Measurements from ENCODE around the gene P2RX6.
"Not testable (repeated sequence)": the region's sequence is repeated elsewhere in the genome, so short reads cannot be mapped to it uniquely, and the experiment has no call there.

Gene P2RX6

GRCh38 chr22:20967697-20968211 lies 47.2 kb upstream of the P2RX6 start:
- ATAC-seq (ENCODE audit: insufficient read depth, low read depth): no peak
- Histone ChIP-seq H4K20me1 (ENCODE audit: insufficient read depth, low read length) (peaks cover 14% of the 10 kb centered on the region), H3K4me1 (ENCODE audit: insufficient read depth, low read length) (no peaks in the 10 kb centered on the region), H3K27me3 (ENCODE audit: insufficient read depth, low read length, poor library complexity) (peaks cover 34% of the 10 kb centered on the region), H3K36me3 (ENCODE audit: insufficient read depth, low read length) (no peaks in the 10 kb centered on the region), H3K4me3 (ENCODE audit: low read depth in 1 of 2, low read length in 2 of 2) (no peak overlapping the region), H3K9ac (ENCODE audit: low read depth, low read length) (no peak overlapping the region), H3K27ac (ENCODE audit: low read length) (no peak overlapping the region), H3K79me2 (ENCODE audit: insufficient read depth, low read length) (no peaks in the 10 kb centered on the region), H2AFZ (ENCODE audit: low read depth, low read length) (no peak overlapping the region), H3K9me3 (ENCODE audit: insufficient read depth, low read length, severe bottlenecking) (no peaks in the 10 kb centered on the region), H3K4me2 (ENCODE audit: insufficient read depth, low read length) (no peak overlapping the region)
- DNase-seq: no peak
- no peak for TF ChIP-seq CTCF (IDR thresholded peaks at IDR 0.05; ENCODE audit: borderline replicate concordance, extremely low read depth, low read length, poor library complexity, severe bottlenecking)
- no peak for TF ChIP-seq EZH2 (IDR thresholded peaks at IDR 0.05; ENCODE audit: borderline replicate concordance, low read depth, low read length, severe bottlenecking)

GRCh38 chr22:20968281-20968977 lies 46.5 kb upstream of the P2RX6 start:
- DNase-seq (no peak), ATAC-seq (ENCODE audit: insufficient read depth, low read depth) (no peak)
- Histone ChIP-seq H4K20me1 (ENCODE audit: insufficient read depth, low read length) (peaks cover 9% of the 10 kb centered on the region), H3K4me3 (ENCODE audit: low read depth in 1 of 2, low read length in 2 of 2) (no peak overlapping the region), H3K36me3 (ENCODE audit: insufficient read depth, low read length) (no peaks in the 10 kb centered on the region), H2AFZ (ENCODE audit: low read depth, low read length) (no peak overlapping the region), H3K27me3 (ENCODE audit: insufficient read depth, low read length, poor library complexity) (peaks cover 27% of the 10 kb centered on the region), H3K9ac (ENCODE audit: low read depth, low read length) (no peak overlapping the region), H3K4me1 (ENCODE audit: insufficient read depth, low read length) (no peaks in the 10 kb centered on the region), H3K9me3 (ENCODE audit: insufficient read depth, low read length, severe bottlenecking) (no peaks in the 10 kb centered on the region), H3K4me2 (ENCODE audit: insufficient read depth, low read length) (no peak overlapping the region), H3K79me2 (ENCODE audit: insufficient read depth, low read length) (no peaks in the 10 kb centered on the region), H3K27ac (ENCODE audit: low read length) (no peak overlapping the region)
- TF ChIP-seq CTCF (IDR thresholded peaks at IDR 0.05; ENCODE audit: borderline replicate concordance, extremely low read depth, low read length, poor library complexity, severe bottlenecking) (no peak), EZH2 (IDR thresholded peaks at IDR 0.05; ENCODE audit: borderline replicate concordance, low read depth, low read length, severe bottlenecking) (no peak)

GRCh38 chr22:20970939-20971657 lies 43.9 kb upstream of the P2RX6 start:
- Histone ChIP-seq H3K27ac (ENCODE audit: low read length) (no peak overlapping the region), H3K9me3 (ENCODE audit: insufficient read depth, low read length, severe bottlenecking) (no peaks in the 10 kb centered on the region), H2AFZ (ENCODE audit: low read depth, low read length) (no peak overlapping the region), H3K36me3 (ENCODE audit: insufficient read depth, low read length) (no peaks in the 10 kb centered on the region), H4K20me1 (ENCODE audit: insufficient read depth, low read length) (no peaks in the 10 kb centered on the region; the same call in 1 of the 2 replicates), H3K4me3 (ENCODE audit: low read depth in 1 of 2, low read length in 2 of 2) (no peak overlapping the region), H3K79me2 (ENCODE audit: insufficient read depth, low read length) (no peaks in the 10 kb centered on the region), H3K9ac (ENCODE audit: low read depth, low read length) (no peak overlapping the region), H3K4me1 (ENCODE audit: insufficient read depth, low read length) (no peaks in the 10 kb centered on the region), H3K27me3 (ENCODE audit: insufficient read depth, low read length, poor library complexity) (peaks cover 3% of the 10 kb centered on the region), H3K4me2 (ENCODE audit: insufficient read depth, low read length) (no peak overlapping the region)
- no peak for DNase-seq
- no peak for ATAC-seq (ENCODE audit: insufficient read depth, low read depth)
- no peak for TF ChIP-seq CTCF (IDR thresholded peaks at IDR 0.05; ENCODE audit: borderline replicate concordance, extremely low read depth, low read length, poor library complexity, severe bottlenecking)
- no peak for TF ChIP-seq EZH2 (IDR thresholded peaks at IDR 0.05; ENCODE audit: borderline replicate concordance, low read depth, low read length, severe bottlenecking)

- not testable (repeated sequence) for H3K27ac ChIP-seq (ENCODE audit: low read length); H3K4me1 ChIP-seq (ENCODE audit: insufficient read depth, low read length); ATAC-seq (ENCODE audit: insufficient read depth, low read depth); H3K9ac ChIP-seq (ENCODE audit: low read depth, low read length); H3K27me3 ChIP-seq (ENCODE audit: insufficient read depth, low read length, poor library complexity); H2AFZ ChIP-seq (ENCODE audit: low read depth, low read length); H3K4me3 ChIP-seq (ENCODE audit: low read depth in 1 of 2, low read length in 2 of 2); H4K20me1 ChIP-seq (ENCODE audit: insufficient read depth, low read length); H3K79me2 ChIP-seq (ENCODE audit: insufficient read depth, low read length); H3K36me3 ChIP-seq (ENCODE audit: insufficient read depth, low read length); H3K4me2 ChIP-seq (ENCODE audit: insufficient read depth, low read length); DNase-seq; H3K9me3 ChIP-seq (ENCODE audit: insufficient read depth, low read length, severe bottlenecking)
Measured at GRCh38 chr22:20972014-20972694, 42.8 kb upstream of the P2RX6 start.

Data from DND-41 (cell line).